SU-DHL-6 (cell line): ENCODE measurements around the gene EPHA4.

ENCODE experiments used
- EZH2phosphoT487 ChIP-seq: fragments of 200-600 bp; sonication (generic), shearing (Covaris generic); conservative IDR thresholded peaks from 2 replicates; pipeline ENCODE4 v1.6.1; 2018; ENCODE audit warnings: mild to moderate bottlenecking, antibody characterized with exemption, low read length, moderate library complexity, mixed read lengths
- TF ChIP-seq, protein P1 (sequence below): fragments of 200-600 bp; sonication (generic); IDR thresholded peaks from one replicate; pipeline ENCODE4 v1.5.1; 2017; ENCODE audit warnings: antibody characterized with exemption, mild to moderate bottlenecking, low read length, moderate library complexity; ENCODE audit not compliant: insufficient read depth, poor library complexity, severe bottlenecking

DNA sequence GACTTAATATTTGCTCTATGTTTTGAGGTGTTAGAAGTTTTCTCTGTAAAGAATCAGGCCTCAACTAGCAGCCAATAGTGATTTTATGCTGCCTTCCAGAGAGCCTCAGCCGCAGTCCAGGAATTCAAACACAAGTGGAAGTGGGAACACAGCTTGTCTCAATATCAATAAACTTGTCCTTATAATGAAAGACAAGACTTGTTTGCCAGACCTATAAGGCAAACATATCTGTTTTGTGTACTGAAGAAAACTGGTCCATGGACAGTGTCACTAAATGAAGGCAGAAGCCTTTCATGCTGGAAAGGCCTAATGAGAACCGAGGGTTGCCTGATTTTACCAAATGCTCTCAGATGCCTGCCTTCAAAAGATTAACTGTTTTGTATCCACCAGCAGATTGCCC is 182.2 kb downstream of the EPHA4 start:
- TF ChIP-seq, protein P1, sequence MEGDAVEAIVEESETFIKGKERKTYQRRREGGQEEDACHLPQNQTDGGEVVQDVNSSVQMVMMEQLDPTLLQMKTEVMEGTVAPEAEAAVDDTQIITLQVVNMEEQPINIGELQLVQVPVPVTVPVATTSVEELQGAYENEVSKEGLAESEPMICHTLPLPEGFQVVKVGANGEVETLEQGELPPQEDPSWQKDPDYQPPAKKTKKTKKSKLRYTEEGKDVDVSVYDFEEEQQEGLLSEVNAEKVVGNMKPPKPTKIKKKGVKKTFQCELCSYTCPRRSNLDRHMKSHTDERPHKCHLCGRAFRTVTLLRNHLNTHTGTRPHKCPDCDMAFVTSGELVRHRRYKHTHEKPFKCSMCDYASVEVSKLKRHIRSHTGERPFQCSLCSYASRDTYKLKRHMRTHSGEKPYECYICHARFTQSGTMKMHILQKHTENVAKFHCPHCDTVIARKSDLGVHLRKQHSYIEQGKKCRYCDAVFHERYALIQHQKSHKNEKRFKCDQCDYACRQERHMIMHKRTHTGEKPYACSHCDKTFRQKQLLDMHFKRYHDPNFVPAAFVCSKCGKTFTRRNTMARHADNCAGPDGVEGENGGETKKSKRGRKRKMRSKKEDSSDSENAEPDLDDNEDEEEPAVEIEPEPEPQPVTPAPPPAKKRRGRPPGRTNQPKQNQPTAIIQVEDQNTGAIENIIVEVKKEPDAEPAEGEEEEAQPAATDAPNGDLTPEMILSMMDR, result no peak
- no peak for TF ChIP-seq EZH2phosphoT487
